Renal cortical epithelial cell (primary cell): ENCODE measurements around the gene HSPA9. TPM values are rescaled to one million over a fixed set of nuclear protein-coding genes. Genes with fewer than 3 reads are reported as not detected.

Experiments used
- DNase-seq: peaks from one replicate; pipeline ENCODE4 v3.0.0-alpha.2; 2011; ENCODE audit warnings: low read depth
- total RNA-seq: library from RNA; depleted of rRNA; stranded (reverse); fragments of >200 nt; gene quantifications from 2 replicates; pipeline ENCODE4 v1.2.3, GENCODE V29; 2014

Gene HSPA9
- total RNA-seq, 1 donor from 2014 or later: 386 TPM

GRCh38 chr5:138595180-138595795 lies 20.1 kb upstream of the HSPA9 start:
- no peak for DNase-seq

- DNase-seq: no peak
Measured at GRCh38 chr5:138594305-138595058, 19.3 kb upstream of the HSPA9 start.

- DNase-seq: no peak
Measured at GRCh38 chr5:138588013-138588788, 13.0 kb upstream of the HSPA9 start.

GRCh38 chr5:138585157-138585556 lies 10.0 kb upstream of the HSPA9 start:
- no peak for DNase-seq

- DNase-seq: no peak
Measured at GRCh38 chr5:138583984-138584637, 8.9 kb upstream of the HSPA9 start.

DNA sequence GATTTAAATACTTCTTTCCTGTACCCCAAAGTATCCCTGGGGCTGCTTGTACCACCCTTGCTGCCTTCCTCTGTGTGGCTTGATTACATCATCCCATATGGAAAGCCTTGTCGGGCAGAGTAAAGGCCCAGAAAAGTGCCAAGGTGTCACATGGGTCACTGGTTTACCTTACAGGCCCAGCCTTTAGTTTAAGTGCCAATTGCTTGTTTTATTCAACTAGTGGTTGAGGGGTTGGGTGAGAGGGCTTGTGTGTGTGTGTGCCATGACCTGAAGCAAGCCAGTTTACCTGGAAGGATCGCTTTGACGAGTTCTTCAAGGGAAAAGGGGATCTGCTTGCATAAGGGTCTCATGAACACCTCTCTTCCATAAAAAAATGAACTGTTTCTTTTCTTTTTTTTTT lies 7.8 kb upstream of the HSPA9 start:
- DNase-seq: no peak

GRCh38 chr5:138580777-138581176 lies 5.6 kb upstream of the HSPA9 start:
- DNase-seq: no peak

DNA sequence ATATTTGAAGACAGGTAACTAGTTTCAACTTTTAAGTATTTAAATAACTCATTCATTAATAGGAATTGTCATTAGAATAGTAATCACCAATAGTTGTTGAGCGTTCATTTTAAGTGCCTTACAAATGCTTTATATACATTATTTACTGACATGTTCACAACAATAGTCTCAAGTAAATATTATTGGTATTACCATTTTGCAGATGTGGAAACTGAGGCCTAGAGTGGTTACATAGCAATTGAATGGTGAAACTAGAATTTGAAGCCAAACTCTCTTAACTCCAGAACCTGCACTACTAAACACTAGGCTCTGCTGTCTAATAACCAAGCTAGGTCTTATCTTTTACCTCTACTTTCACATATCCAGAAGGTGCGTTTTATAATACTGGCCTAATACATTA lies 4.8 kb upstream of the HSPA9 start:
- no peak for DNase-seq

DNA sequence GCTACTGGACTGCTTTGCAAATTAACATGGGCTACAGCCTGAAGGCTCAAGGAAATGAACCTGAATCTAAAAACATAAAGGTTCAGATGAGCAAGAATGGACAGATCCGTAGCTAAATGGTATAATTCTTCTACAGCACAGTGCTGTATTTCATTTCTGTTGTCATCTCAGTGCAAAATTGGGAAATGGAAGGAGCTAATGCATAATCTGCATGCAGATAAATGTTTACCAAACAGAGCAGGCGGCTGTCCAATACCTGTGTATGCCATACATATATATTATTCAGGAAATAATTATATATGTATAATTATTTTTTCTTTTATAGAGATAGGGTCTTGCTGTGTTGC lies 4.3 kb upstream of the HSPA9 start:
- DNase-seq: no peak

GRCh38 chr5:138577452-138577851 lies 2.3 kb upstream of the HSPA9 start:
- no peak for DNase-seq

- DNase-seq: peak; percentile 22
Measured at GRCh38 chr5:138574744-138575193, 432 bp downstream of the HSPA9 start.

GRCh38 chr5:138573949-138574670 lies 1.1 kb downstream of the HSPA9 start:
- no peak for DNase-seq

DNA sequence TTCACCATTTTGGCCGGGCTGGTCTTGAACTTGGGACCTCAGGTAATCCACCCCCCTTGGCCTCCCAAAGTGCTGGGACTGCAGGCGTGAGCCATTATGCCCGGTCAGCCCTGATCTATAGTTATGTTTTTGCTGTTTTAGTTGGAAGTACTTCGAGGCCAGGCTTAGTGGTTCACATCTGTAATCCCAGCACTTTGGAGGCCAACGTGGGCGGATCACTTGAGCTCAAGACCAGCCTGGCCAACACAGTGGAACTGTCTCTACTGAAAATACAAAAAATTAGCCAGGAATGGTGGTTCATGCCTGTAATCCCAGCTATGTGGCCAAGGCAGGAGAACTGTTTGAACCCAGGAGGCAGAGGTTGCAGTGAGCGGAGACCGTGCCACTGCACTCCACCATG lies 2.0 kb downstream of the HSPA9 start:
- DNase-seq: no peak

- DNase-seq: no peak
Measured at GRCh38 chr5:138570871-138571270, 4.3 kb downstream of the HSPA9 start.

DNA sequence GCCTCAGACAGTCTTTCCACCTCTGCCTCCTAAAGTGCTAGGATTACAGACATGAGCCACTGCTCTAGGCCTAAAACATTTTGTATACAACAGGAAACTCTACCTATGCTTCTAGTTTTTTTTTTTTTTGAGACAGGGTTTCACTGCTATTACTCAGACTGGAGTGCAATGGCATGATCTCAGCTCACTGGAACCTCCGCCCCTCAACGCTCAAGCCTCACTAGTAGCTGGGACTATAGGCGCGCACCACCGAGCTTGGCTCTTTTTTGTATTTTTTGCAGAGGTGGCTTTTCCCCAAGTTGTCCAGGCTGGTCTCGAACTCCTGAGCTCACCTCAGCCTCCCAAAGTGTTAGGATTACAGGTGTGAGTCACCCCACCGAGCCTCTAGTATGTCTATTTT lies 5.4 kb downstream of the HSPA9 start:
- DNase-seq: no peak

DNA sequence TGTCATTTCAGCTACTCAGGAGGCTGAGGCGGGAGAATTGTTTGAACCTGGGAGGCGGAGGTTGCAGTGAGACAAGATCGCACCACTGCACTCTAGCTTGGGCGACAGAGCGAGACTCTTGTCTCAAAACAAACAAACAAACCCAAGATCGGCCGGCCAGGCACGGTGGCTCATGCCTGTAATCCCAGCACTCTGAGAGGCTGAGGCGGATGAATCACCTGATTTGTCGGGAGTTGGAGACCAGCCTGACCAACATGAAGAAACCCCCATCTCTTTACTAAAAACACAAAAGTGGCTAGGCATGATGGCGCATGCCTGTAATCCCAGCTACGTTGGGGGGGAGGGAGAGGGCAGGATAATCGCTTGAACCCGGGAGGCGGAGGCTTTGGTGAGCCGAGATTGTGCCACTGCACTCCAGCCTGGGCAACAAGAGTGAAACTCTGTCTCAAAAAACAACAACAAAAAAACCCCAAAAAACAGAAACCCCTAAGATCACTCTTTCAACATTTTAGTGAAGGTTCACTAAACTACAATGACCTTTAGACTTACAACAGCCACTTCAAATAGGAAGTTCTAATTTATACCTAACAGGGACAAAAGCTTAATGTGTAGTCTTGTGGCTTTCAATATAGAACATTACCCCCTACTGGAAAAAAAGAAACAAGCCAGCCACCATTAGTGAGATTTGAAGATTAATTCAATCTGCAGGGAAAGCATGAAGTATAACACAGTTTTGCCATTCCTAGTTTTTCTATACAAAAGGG lies 7.0 kb downstream of the HSPA9 start:
- peak; percentile 83 for DNase-seq

- DNase-seq: no peak
Measured at GRCh38 chr5:138566792-138567191, 8.4 kb downstream of the HSPA9 start.

- no peak for DNase-seq
Measured at GRCh38 chr5:138565100-138565821, 9.9 kb downstream of the HSPA9 start.

DNA sequence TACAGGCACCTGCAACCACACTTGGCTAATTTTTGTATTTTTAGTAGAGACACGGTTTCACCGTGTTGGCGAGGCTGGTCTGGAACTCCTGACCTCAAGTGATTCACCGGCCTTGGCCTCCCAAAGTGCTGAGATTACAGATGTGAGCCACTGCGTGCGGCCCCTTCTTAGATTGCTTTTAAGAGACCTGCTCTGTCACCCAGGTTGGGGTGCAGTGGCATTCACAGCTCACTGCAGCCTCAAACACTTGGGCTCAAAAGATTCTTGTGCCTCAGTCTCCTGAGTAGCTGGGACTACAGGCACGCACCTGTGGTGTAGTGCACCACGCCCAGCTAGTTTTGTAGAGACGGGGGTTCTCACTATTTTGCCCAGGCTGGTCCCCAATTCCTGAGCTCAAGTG lies 11.0 kb downstream of the HSPA9 start:
- no peak for DNase-seq
